Right lobe of liver (tissue), 6 donors: ENCODE results near the gene NECTIN4. TPM values are rescaled to one million over a fixed set of nuclear protein-coding genes. Genes with fewer than 3 reads are reported as not detected.

Experiments
- ATAC-seq, 4 donors: fragments of 200-7000 bp; cut with Tn5 transposase; one replicate each; pipeline ENCODE4 v1.9.1; 2020; ENCODE audit warnings: mild to moderate bottlenecking in 4 of 4, moderate library complexity in 4 of 4
- DNase-seq, 3 donors: peaks; one replicate each; pipeline ENCODE4 v3.0.0-alpha.2; 2020
- H3K27ac ChIP-seq, 3 donors: fragments of 200-600 bp; one replicate each; pipeline ENCODE4 v1.8.0; 2022
- H3K27me3 ChIP-seq, 2 donors: fragments of 200-600 bp; one replicate each; pipeline ENCODE4 v1.8.0; 2022
- H3K36me3 ChIP-seq, 4 donors: fragments of 200-600 bp; sonication (generic) in 1 of 4; one replicate each; pipeline versions ENCODE4 v1.5.1 to v1.8.0; 2017 to 2022; ENCODE audit warnings: control low read depth in 1 of 4
- H3K4me1 ChIP-seq, 4 donors: fragments of 200-600 bp; sonication (generic) in 1 of 4; one replicate each; pipeline versions ENCODE4 v1.5.1 to v1.8.0; 2017 to 2022; ENCODE audit warnings: control low read depth in 1 of 4
- H3K4me3 ChIP-seq, 3 donors: fragments of 200-600 bp; one replicate each; pipeline ENCODE4 v1.8.0; 2022
- H3K9me3 ChIP-seq, 4 donors: fragments of 200-600 bp; sonication (generic) in 1 of 4; one replicate each; pipeline versions ENCODE4 v1.5.1 to v1.8.0; 2017 to 2022; ENCODE audit warnings: control low read depth in 1 of 4
- POLR2A ChIP-seq: fragments of 450-650 bp; IDR thresholded peaks from one replicate; pipeline ENCODE4 v1.6.1; 2017; ENCODE audit warnings: antibody characterized with exemption, mild to moderate bottlenecking
- WGBS: methylation state at CpG from one replicate; pipeline ENCODE4 v1.1.6; 2018; ENCODE audit warnings: low coverage, low lambda C conversion rate; ENCODE audit not compliant: insufficient coverage; ENCODE audit errors: missing lambda C conversion rate; 5-methylcytosine and 5-hydroxymethylcytosine counted together
- intact Hi-C, 2 donors: fragments of 100-400 bp; cut with DNase I; formaldehyde crosslinking; loops; one replicate each; pipeline versions ENCODE4 v1.11.2 to v1.14.1; 2022
- total RNA-seq, 6 experiments: library from RNA; depleted of rRNA in 2 of 6; stranded (reverse); fragments of >200 nt in 2 of 6; fragmentation: NEBNext Ultra II Directional in 3 of 6; extraction: Animal tissue kit (Norgen Biotek cat#: 25700) in 3 of 6; gene quantifications; one replicate each; pipeline versions ENCODE4 v1.1.0 to v1.2.4, GENCODE V29; 2016 to 2023
- TF ChIP-seq, protein P1 (sequence below), 4 donors: fragments of 200-600 bp in 3 of 4; fragments of 450-650 bp in 1 of 4; IDR thresholded peaks; one replicate each; pipeline versions ENCODE4 v1.5.1 to v1.8.0; 2016 to 2022; ENCODE audit warnings: antibody characterized with exemption in 4 of 4, mild to moderate bottlenecking in 2 of 4
- donor health status: DM: no; HTN: yes; CAD: no.
- donor health status: DM: no; HTN: no; CAD: no.
- donor health status: DM: no; HTN: no; CAD: no.
- donor health status: DM: no; HTN: yes; CAD: no.
- donor health status: DM: no; HTN: yes; CAD: no.

NECTIN4 gene
- total RNA-seq, 6 experiments from 2014 or later, result not detected

DNA sequence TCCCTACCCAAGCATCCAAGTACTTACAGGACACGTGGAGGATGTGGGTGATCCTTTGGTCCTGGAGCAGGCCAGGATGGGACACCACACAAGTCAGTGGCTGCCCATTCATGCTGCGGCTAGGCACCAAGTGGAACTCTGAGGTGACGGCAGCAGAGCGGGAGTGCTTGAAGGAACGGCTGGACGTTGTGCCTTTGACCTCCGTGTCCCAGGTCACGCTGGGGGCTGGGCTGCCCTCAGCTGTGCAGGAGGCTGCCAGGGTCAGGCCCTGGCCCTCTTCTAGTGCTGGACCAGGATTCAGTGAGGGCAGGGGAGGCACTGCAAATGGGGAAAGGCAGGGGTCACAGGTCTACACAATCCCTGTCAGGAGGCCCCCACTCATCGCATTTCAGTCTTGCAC, 11.9 kb downstream of the NECTIN4 start:
- intact Hi-C loops, result loop anchor here in 1 of 2 donors (10.0 kb wide), 1 partner anchor 243 kb away; no protein-coding TSS in a partner anchor
- Histone ChIP-seq H3K36me3 (no peaks in the 10 kb centered on the region), H3K4me3 (no peak overlapping the region), H3K9me3 (no peaks in the 10 kb centered on the region), H3K4me1 (no peaks in the 10 kb centered on the region), H3K27ac (no peak overlapping the region), H3K27me3 (no peaks in the 10 kb centered on the region)
- WGBS, result 83% methylated on average over 2 of the region's 9 CpGs
- no peak for ATAC-seq
- TF ChIP-seq, protein P1, sequence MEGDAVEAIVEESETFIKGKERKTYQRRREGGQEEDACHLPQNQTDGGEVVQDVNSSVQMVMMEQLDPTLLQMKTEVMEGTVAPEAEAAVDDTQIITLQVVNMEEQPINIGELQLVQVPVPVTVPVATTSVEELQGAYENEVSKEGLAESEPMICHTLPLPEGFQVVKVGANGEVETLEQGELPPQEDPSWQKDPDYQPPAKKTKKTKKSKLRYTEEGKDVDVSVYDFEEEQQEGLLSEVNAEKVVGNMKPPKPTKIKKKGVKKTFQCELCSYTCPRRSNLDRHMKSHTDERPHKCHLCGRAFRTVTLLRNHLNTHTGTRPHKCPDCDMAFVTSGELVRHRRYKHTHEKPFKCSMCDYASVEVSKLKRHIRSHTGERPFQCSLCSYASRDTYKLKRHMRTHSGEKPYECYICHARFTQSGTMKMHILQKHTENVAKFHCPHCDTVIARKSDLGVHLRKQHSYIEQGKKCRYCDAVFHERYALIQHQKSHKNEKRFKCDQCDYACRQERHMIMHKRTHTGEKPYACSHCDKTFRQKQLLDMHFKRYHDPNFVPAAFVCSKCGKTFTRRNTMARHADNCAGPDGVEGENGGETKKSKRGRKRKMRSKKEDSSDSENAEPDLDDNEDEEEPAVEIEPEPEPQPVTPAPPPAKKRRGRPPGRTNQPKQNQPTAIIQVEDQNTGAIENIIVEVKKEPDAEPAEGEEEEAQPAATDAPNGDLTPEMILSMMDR (IDR thresholded peaks at IDR 0.05), result no peak
- no peak for TF ChIP-seq POLR2A
- DNase-seq, result no peak

GRCh38 chr1:161076410-161076809, 12.9 kb downstream of the NECTIN4 start:
- Histone ChIP-seq H3K4me1 (no peaks in the 10 kb centered on the region), H3K4me3 (no peak overlapping the region), H3K27me3 (no peaks in the 10 kb centered on the region), H3K36me3 (no peaks in the 10 kb centered on the region), H3K27ac (no peak overlapping the region), H3K9me3 (no peaks in the 10 kb centered on the region)
- DNase-seq (no peak), ATAC-seq (no peak)
- no peak for TF ChIP-seq POLR2A
- TF ChIP-seq, protein P1 (IDR thresholded peaks at IDR 0.05), result no peak
- intact Hi-C loops, result loop anchor here in 1 of 2 donors (10.0 kb wide), 1 partner anchor 242 kb away; no protein-coding TSS in a partner anchor

- Histone ChIP-seq H3K27me3 (no peaks in the 10 kb centered on the region), H3K4me3 (no peak overlapping the region), H3K36me3 (no peaks in the 10 kb centered on the region), H3K27ac (no peak overlapping the region), H3K9me3 (no peaks in the 10 kb centered on the region), H3K4me1 (no peaks in the 10 kb centered on the region)
- ATAC-seq (no peak), DNase-seq (no peak)
- TF ChIP-seq, protein P1 (IDR thresholded peaks at IDR 0.05), result no peak
- no peak for TF ChIP-seq POLR2A
- 91% methylated on average over 7 of the region's 12 CpGs for WGBS
- intact Hi-C loops, result loop anchor here in 1 of 2 donors (10.0 kb wide), 1 partner anchor 240 kb away; no protein-coding TSS in a partner anchor
Observed at GRCh38 chr1:161074676-161075368, 14.5 kb downstream of the NECTIN4 start.

DNA sequence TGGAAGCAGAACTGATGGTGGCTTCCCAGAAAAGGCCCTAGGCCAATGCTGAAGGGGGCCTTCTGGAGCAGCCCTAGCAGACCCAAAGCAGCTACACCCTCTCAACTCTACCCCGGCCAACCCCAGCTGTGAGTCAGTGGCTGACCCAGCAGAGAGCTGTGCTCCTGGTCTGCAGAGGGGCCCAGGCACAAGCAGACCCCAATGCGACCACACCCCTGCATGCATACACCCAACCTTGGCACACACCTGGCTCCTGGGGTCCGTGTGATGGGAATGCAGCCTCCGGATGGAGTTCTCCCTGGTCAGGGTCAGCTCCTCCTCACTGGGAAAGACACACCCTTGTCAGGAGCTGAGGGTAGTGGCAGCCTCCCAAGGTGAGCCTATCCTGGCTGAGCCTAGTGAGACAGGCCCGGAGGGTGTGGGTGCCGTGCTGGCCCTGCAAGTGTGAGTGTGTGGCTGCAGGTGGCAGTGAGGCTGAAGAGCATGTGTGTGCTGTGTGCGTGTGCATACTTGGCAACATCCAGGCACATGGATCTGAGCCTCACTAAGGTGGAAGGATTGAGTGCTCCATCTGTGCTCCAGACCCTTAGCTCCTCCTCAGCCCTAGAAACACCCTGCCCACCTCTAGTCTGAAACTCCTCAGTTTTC, 15.8 kb downstream of the NECTIN4 start:
- Histone ChIP-seq H3K4me1 (no peaks in the 10 kb centered on the region), H3K9me3 (no peaks in the 10 kb centered on the region), H3K27ac (no peak overlapping the region), H3K27me3 (no peaks in the 10 kb centered on the region), H3K4me3 (no peak overlapping the region), H3K36me3 (no peaks in the 10 kb centered on the region)
- TF ChIP-seq, protein P1 (IDR thresholded peaks at IDR 0.05), result no peak
- TF ChIP-seq POLR2A, result no peak
- intact Hi-C loops, result loop anchor here in 1 of 2 donors (10.0 kb wide), 1 partner anchor 239 kb away; no protein-coding TSS in a partner anchor
- DNase-seq (no peak), ATAC-seq (no peak)
- WGBS, result no CpG with 5 or more reads among the region's 7 CpGs
